ENCODE measurements around the gene PPP1R9B.

GRCh38 chr17:50153650-50154575, 3.4 kb upstream of the PPP1R9B start:
- TF ChIP-seq POLR2A (IDR thresholded peaks at IDR 0.05; ENCODE audit: low read length) (peak; percentile 50), GATA1 (IDR thresholded peaks at IDR 0.05; ENCODE audit: low read depth, low read length) (no peak)

All from erythroblast (primary cell).